SK-N-SH treated with all-trans-retinoic acid at 6 μM for 48 hours (cell line): ENCODE measurements around the gene MYLIP.

Experiments used
- ATAC-seq: fragments of 200-7000 bp; cut with Tn5 transposase; 3 replicates; pipeline ENCODE4 v1.9.1; 2020; ENCODE audit warnings: mild to moderate bottlenecking, moderate library complexity
- ARNTL ChIP-seq: fragments of 450-650 bp; formaldehyde crosslinking; IDR thresholded peaks from 2 replicates; pipeline ENCODE4 v1.5.0; 2020; ENCODE audit warnings: low read depth, mild to moderate bottlenecking, moderate library complexity, borderline replicate concordance
- BACH2 ChIP-seq: fragments of 250-450 bp; sonication (Bioruptor Pico); IDR thresholded peaks from 2 replicates; pipeline ENCODE4 v1.9.0; 2021; ENCODE audit warnings: mild to moderate bottlenecking, borderline replicate concordance
- ESRRG ChIP-seq: fragments of 250-450 bp; sonication (Bioruptor Pico); IDR thresholded peaks from 2 replicates; pipeline ENCODE4 v1.6.1; 2021; ENCODE audit warnings: mild to moderate bottlenecking
- GLIS3 ChIP-seq: fragments of 250-450 bp; sonication (Bioruptor Pico); IDR thresholded peaks from 2 replicates; pipeline ENCODE4 v1.5.0; 2020; ENCODE audit warnings: mild to moderate bottlenecking, moderate library complexity
- ISL1 ChIP-seq: fragments of 250-450 bp; sonication (Bioruptor Pico); IDR thresholded peaks from 2 replicates; pipeline ENCODE4 v2.1.2; 2022; ENCODE audit warnings: mild to moderate bottlenecking, moderate library complexity
- OSR1 ChIP-seq: fragments of 250-450 bp; sonication (Bioruptor Pico); IDR thresholded peaks from 2 replicates; pipeline ENCODE4 v1.8.0; 2022; ENCODE audit warnings: moderate library complexity, mild to moderate bottlenecking, inconsistent platforms
- PPARA ChIP-seq: fragments of 250-450 bp; sonication (Bioruptor Pico); IDR thresholded peaks from 2 replicates; pipeline ENCODE4 v1.5.0; 2020; ENCODE audit warnings: mild to moderate bottlenecking, borderline replicate concordance
- RARB ChIP-seq: fragments of 250-450 bp; sonication (Bioruptor Pico); IDR thresholded peaks from 2 replicates; pipeline ENCODE4 v1.8.0; 2021; ENCODE audit warnings: mild to moderate bottlenecking, moderate library complexity
- SNAI2 ChIP-seq: fragments of 250-450 bp; sonication (Bioruptor Pico); IDR thresholded peaks from 2 replicates; pipeline ENCODE4 v1.5.0; 2020; ENCODE audit warnings: mild to moderate bottlenecking, moderate library complexity
- TCF4 ChIP-seq: fragments of 250-450 bp; sonication (Bioruptor Pico); IDR thresholded peaks from 2 replicates; pipeline ENCODE4 v1.8.0; 2021; ENCODE audit warnings: mild to moderate bottlenecking, moderate library complexity, borderline replicate concordance
- ZC3H10 ChIP-seq: fragments of 250-450 bp; sonication (Bioruptor Pico); IDR thresholded peaks from 2 replicates; pipeline ENCODE4 v1.5.1; 2021; ENCODE audit warnings: mild to moderate bottlenecking, moderate library complexity
- ZFP3 ChIP-seq: fragments of 250-450 bp; sonication (Bioruptor Pico); IDR thresholded peaks from 2 replicates; pipeline ENCODE4 v1.5.0; 2020; ENCODE audit warnings: mild to moderate bottlenecking, moderate library complexity
- ZFP30 ChIP-seq: fragments of 450-650 bp; formaldehyde crosslinking; IDR thresholded peaks from 2 replicates; pipeline ENCODE4 v1.5.0; 2022; ENCODE audit warnings: mild to moderate bottlenecking, moderate library complexity
- ZNF565 ChIP-seq: fragments of 450-650 bp; formaldehyde crosslinking; conservative IDR thresholded peaks from 2 replicates; pipeline ENCODE4 v1.5.0; 2020; ENCODE audit warnings: low read depth, mild to moderate bottlenecking, moderate library complexity
- ZNF8 ChIP-seq: fragments of 450-650 bp; formaldehyde crosslinking; IDR thresholded peaks from 2 replicates; pipeline ENCODE4 v1.5.0; 2020; ENCODE audit warnings: mild to moderate bottlenecking, moderate library complexity
- TF ChIP-seq, protein P1 (sequence below): fragments of 250-450 bp; sonication (Bioruptor Pico); IDR thresholded peaks from 2 replicates; pipeline ENCODE4 v1.8.0; 2021; ENCODE audit warnings: low read depth, mild to moderate bottlenecking, moderate library complexity, borderline replicate concordance
- TF ChIP-seq, protein P2 (sequence below): fragments of 250-450 bp; sonication (Bioruptor Pico); IDR thresholded peaks from 2 replicates; pipeline ENCODE4 v1.5.0; 2020; ENCODE audit warnings: mild to moderate bottlenecking, moderate library complexity
- TF ChIP-seq, protein P3 (sequence below): fragments of 250-450 bp; sonication (Bioruptor Pico); IDR thresholded peaks from 2 replicates; pipeline ENCODE4 v1.5.1; 2021; ENCODE audit warnings: mild to moderate bottlenecking, moderate library complexity
- TF ChIP-seq, protein P4 (sequence below): fragments of 250-450 bp; sonication (Bioruptor Pico); IDR thresholded peaks from 2 replicates; pipeline ENCODE4 v1.5.1; 2020; ENCODE audit warnings: low read depth, mild to moderate bottlenecking, moderate library complexity
- TF ChIP-seq, protein P5 (sequence below): fragments of 250-450 bp; sonication (Bioruptor Pico); IDR thresholded peaks from 2 replicates; pipeline ENCODE4 v1.8.0; 2020; ENCODE audit warnings: mild to moderate bottlenecking, moderate library complexity, borderline replicate concordance

The MYLIP gene

DNA sequence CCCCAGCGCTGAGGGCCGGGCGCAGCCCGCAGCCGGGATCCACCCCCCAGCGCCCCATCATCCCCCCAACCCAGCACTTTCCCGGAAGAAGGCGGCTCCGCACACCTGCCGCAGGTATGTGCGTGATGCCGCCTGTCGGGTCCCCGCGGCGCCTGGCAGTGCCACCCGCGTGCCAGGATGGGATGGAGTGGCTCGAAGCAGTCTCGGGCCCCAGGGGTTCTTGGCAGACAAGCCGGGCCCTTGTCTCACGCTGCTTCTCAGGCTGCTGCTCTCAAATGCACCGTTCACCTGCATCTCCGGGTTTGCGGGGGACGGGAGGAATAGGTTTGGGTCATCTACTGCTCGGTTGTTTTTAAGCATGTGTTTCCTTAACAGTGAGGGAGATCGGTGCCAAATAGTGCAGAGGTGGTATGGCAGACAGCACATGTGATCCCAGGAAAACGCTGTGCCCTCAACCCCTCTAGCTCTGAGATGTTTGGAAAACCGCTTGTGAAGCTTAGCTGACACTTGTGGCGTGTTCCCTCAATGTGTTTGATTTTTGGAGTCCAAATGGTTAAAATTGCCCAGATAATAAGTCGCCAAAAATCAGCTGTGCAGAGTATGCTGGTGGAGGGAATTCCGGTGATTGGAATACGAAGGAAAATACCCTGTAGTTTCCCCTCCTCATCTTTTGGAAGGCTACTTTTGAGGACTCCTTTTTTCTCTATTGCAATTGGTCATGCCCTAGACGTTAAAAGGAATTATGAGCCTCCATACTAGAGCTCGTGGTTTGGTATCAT, 926 bp downstream of the MYLIP start (continued):
- TF ChIP-seq, protein P1, sequence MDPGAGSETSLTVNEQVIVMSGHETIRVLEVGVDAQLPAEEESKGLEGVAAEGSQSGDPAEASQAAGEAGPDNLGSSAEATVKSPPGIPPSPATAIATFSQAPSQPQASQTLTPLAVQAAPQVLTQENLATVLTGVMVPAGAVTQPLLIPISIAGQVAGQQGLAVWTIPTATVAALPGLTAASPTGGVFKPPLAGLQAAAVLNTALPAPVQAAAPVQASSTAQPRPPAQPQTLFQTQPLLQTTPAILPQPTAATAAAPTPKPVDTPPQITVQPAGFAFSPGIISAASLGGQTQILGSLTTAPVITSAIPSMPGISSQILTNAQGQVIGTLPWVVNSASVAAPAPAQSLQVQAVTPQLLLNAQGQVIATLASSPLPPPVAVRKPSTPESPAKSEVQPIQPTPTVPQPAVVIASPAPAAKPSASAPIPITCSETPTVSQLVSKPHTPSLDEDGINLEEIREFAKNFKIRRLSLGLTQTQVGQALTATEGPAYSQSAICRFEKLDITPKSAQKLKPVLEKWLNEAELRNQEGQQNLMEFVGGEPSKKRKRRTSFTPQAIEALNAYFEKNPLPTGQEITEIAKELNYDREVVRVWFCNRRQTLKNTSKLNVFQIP: no peak
- no peak for TF ChIP-seq BACH2 (CRISPR knock-in tag)

DNA sequence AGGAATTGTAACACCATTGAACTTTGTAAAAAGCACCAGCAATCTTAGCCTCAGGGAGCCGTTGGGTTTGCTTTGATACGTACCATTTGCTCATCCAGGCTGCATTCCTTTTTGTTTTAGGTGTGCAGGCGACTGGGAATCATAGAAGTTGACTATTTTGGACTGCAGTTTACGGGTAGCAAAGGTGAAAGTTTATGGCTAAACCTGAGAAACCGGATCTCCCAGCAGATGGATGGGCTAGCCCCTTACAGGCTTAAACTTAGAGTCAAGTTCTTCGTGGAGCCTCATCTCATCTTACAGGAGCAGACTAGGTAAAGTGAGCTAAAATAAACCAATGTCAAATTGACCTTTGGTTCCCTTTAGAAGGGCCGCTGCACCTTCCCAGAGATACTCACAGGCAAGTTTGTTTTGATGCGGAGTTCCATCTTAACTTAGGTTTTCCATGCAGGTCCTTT, 1.6 kb downstream of the MYLIP start:
- ATAC-seq: no peak
- no peak for TF ChIP-seq SNAI2 (CRISPR knock-in tag)
- TF ChIP-seq ESRRG (CRISPR knock-in tag): no peak
- TF ChIP-seq, protein P2, sequence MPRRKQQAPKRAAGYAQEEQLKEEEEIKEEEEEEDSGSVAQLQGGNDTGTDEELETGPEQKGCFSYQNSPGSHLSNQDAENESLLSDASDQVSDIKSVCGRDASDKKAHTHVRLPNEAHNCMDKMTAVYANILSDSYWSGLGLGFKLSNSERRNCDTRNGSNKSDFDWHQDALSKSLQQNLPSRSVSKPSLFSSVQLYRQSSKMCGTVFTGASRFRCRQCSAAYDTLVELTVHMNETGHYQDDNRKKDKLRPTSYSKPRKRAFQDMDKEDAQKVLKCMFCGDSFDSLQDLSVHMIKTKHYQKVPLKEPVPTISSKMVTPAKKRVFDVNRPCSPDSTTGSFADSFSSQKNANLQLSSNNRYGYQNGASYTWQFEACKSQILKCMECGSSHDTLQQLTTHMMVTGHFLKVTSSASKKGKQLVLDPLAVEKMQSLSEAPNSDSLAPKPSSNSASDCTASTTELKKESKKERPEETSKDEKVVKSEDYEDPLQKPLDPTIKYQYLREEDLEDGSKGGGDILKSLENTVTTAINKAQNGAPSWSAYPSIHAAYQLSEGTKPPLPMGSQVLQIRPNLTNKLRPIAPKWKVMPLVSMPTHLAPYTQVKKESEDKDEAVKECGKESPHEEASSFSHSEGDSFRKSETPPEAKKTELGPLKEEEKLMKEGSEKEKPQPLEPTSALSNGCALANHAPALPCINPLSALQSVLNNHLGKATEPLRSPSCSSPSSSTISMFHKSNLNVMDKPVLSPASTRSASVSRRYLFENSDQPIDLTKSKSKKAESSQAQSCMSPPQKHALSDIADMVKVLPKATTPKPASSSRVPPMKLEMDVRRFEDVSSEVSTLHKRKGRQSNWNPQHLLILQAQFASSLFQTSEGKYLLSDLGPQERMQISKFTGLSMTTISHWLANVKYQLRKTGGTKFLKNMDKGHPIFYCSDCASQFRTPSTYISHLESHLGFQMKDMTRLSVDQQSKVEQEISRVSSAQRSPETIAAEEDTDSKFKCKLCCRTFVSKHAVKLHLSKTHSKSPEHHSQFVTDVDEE: no peak
- TF ChIP-seq ISL1 (CRISPR knock-in tag): no peak
- TF ChIP-seq, protein P1: no peak
- TF ChIP-seq, protein P3, sequence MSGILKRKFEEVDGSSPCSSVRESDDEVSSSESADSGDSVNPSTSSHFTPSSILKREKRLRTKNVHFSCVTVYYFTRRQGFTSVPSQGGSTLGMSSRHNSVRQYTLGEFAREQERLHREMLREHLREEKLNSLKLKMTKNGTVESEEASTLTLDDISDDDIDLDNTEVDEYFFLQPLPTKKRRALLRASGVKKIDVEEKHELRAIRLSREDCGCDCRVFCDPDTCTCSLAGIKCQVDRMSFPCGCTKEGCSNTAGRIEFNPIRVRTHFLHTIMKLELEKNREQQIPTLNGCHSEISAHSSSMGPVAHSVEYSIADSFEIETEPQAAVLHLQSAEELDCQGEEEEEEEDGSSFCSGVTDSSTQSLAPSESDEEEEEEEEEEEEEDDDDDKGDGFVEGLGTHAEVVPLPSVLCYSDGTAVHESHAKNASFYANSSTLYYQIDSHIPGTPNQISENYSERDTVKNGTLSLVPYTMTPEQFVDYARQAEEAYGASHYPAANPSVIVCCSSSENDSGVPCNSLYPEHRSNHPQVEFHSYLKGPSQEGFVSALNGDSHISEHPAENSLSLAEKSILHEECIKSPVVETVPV (CRISPR knock-in tag): no peak
- TF ChIP-seq ARNTL: no peak
- TF ChIP-seq OSR1 (CRISPR knock-in tag): no peak
- no peak for TF ChIP-seq ZNF8 (CRISPR knock-in tag)
- no peak for TF ChIP-seq ZFP30 (CRISPR knock-in tag)
- no peak for TF ChIP-seq ZNF565 (CRISPR knock-in tag)
- no peak for TF ChIP-seq ZFP3 (CRISPR knock-in tag)
- no peak for TF ChIP-seq TCF4 (CRISPR knock-in tag)
- no peak for TF ChIP-seq BACH2 (CRISPR knock-in tag)
- TF ChIP-seq PPARA (CRISPR knock-in tag): no peak
- no peak for TF ChIP-seq RARB (CRISPR knock-in tag)
- TF ChIP-seq, protein P4, sequence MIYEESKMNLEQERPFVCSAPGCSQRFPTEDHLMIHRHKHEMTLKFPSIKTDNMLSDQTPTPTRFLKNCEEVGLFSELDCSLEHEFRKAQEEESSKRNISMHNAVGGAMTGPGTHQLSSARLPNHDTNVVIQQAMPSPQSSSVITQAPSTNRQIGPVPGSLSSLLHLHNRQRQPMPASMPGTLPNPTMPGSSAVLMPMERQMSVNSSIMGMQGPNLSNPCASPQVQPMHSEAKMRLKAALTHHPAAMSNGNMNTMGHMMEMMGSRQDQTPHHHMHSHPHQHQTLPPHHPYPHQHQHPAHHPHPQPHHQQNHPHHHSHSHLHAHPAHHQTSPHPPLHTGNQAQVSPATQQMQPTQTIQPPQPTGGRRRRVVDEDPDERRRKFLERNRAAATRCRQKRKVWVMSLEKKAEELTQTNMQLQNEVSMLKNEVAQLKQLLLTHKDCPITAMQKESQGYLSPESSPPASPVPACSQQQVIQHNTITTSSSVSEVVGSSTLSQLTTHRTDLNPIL (CRISPR knock-in tag): no peak
- TF ChIP-seq, protein P5, sequence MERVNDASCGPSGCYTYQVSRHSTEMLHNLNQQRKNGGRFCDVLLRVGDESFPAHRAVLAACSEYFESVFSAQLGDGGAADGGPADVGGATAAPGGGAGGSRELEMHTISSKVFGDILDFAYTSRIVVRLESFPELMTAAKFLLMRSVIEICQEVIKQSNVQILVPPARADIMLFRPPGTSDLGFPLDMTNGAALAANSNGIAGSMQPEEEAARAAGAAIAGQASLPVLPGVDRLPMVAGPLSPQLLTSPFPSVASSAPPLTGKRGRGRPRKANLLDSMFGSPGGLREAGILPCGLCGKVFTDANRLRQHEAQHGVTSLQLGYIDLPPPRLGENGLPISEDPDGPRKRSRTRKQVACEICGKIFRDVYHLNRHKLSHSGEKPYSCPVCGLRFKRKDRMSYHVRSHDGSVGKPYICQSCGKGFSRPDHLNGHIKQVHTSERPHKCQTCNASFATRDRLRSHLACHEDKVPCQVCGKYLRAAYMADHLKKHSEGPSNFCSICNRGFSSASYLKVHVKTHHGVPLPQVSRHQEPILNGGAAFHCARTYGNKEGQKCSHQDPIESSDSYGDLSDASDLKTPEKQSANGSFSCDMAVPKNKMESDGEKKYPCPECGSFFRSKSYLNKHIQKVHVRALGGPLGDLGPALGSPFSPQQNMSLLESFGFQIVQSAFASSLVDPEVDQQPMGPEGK (CRISPR knock-in tag): no peak
- no peak for TF ChIP-seq ZC3H10 (CRISPR knock-in tag)
- no peak for TF ChIP-seq GLIS3
